ENCODE data around the gene PGLYRP1.

GRCh38 chr19:46065486-46066071 lies 42.7 kb upstream of the PGLYRP1 start:
- TF ChIP-seq, protein P1, sequence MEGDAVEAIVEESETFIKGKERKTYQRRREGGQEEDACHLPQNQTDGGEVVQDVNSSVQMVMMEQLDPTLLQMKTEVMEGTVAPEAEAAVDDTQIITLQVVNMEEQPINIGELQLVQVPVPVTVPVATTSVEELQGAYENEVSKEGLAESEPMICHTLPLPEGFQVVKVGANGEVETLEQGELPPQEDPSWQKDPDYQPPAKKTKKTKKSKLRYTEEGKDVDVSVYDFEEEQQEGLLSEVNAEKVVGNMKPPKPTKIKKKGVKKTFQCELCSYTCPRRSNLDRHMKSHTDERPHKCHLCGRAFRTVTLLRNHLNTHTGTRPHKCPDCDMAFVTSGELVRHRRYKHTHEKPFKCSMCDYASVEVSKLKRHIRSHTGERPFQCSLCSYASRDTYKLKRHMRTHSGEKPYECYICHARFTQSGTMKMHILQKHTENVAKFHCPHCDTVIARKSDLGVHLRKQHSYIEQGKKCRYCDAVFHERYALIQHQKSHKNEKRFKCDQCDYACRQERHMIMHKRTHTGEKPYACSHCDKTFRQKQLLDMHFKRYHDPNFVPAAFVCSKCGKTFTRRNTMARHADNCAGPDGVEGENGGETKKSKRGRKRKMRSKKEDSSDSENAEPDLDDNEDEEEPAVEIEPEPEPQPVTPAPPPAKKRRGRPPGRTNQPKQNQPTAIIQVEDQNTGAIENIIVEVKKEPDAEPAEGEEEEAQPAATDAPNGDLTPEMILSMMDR (IDR thresholded peaks at IDR 0.05) = no peak
- no peak for TF ChIP-seq POLR2A (IDR thresholded peaks at IDR 0.05)

Measured in vagina (tissue), 2 donors.